OCI-LY7 (cell line): Measurements from ENCODE around the gene NISCH. TPM values are rescaled to one million over a fixed set of nuclear protein-coding genes. Genes with fewer than 3 reads are reported as not detected.

Experiments used
- BruUV-seq: library from RNA; stranded (reverse); fragments of 400-500 nt; replicated peaks from 2 replicates; lab custom pipeline; 2021; lab: Mats Ljungman, UMichigan
- CTCF ChIA-PET: fragments of 300-600 bp; sonication (Branson Sonifier 250); formaldehyde crosslinking; loops from one replicate; lab custom pipeline; 2022; ENCODE audit warnings: antibody characterized with exemption; ENCODE audit not compliant: unreplicated experiment; lab: Charles Lee
- POLR2A ChIA-PET: fragments of 300-600 bp; sonication (Branson Sonifier 250); formaldehyde crosslinking; loops from one replicate; lab custom pipeline; 2022; ENCODE audit warnings: antibody characterized with exemption; lab: Charles Lee
- DNase-seq: peaks from one replicate; pipeline ENCODE4 v3.0.0-alpha.2; 2015; ENCODE audit warnings: low spot score
- H2AFZ ChIP-seq: fragments of 200-600 bp; sonication (generic), shearing (Covaris generic); 2 replicates; pipeline ENCODE4 v1.6.1; 2014; ENCODE audit warnings: mild to moderate bottlenecking, antibody characterized with exemption, low read length, moderate library complexity
- H3K27ac ChIP-seq: fragments of 200-600 bp; sonication (generic); 2 replicates; pipeline ENCODE4 v1.5.1; 2014; ENCODE audit warnings: mixed run types, low read depth, mild to moderate bottlenecking, moderate library complexity, low read length, inconsistent platforms; ENCODE audit not compliant: poor library complexity, severe bottlenecking
- H3K36me3 ChIP-seq: fragments of 200-600 bp; sonication (generic); 2 replicates; pipeline ENCODE4 v1.6.1; 2014; ENCODE audit warnings: mild to moderate bottlenecking, antibody characterized with exemption, low read length, moderate library complexity, mixed read lengths; ENCODE audit not compliant: insufficient read depth
- H3K4me1 ChIP-seq: fragments of 200-600 bp; sonication (generic); 2 replicates; pipeline ENCODE4 v1.5.1; 2014; ENCODE audit warnings: mild to moderate bottlenecking, low read length; ENCODE audit not compliant: insufficient read depth, poor library complexity, severe bottlenecking
- H3K4me2 ChIP-seq: fragments of 200-600 bp; sonication (generic); 2 replicates; pipeline ENCODE4 v1.6.1; 2014; ENCODE audit warnings: mild to moderate bottlenecking, low read length
- H3K4me3 ChIP-seq: fragments of 200-600 bp; sonication (generic); 2 replicates; pipeline ENCODE4 v1.5.1; 2014; ENCODE audit warnings: mild to moderate bottlenecking, low read depth, low read length; ENCODE audit not compliant: poor library complexity, severe bottlenecking
- H3K79me2 ChIP-seq: fragments of 200-600 bp; sonication (generic); 2 replicates; pipeline ENCODE4 v1.6.1; 2016; ENCODE audit warnings: low read depth, mild to moderate bottlenecking, low read length, moderate library complexity, mixed read lengths; ENCODE audit not compliant: insufficient read depth
- H3K9me2 ChIP-seq: fragments of 200-600 bp; sonication (generic); 2 replicates; pipeline ENCODE4 v1.6.1; 2016; ENCODE audit warnings: mild to moderate bottlenecking, low read length, mixed read lengths; ENCODE audit not compliant: insufficient read depth
- H3K9me3 ChIP-seq: fragments of 200-600 bp; sonication (generic); 2 replicates; pipeline ENCODE4 v1.6.1; 2014; ENCODE audit warnings: mild to moderate bottlenecking, mixed run types, low read length, mixed read lengths
- H4K20me1 ChIP-seq: fragments of 200-600 bp; sonication (generic); 2 replicates; pipeline ENCODE4 v1.6.1; 2014; ENCODE audit warnings: mild to moderate bottlenecking, antibody characterized with exemption, low read length, moderate library complexity, mixed read lengths; ENCODE audit not compliant: insufficient read depth
- EZH2phosphoT487 ChIP-seq: fragments of 200-600 bp; sonication (generic); IDR thresholded peaks from 2 replicates; pipeline ENCODE4 v1.6.1; 2018; ENCODE audit warnings: low read depth, borderline replicate concordance, mild to moderate bottlenecking, mixed run types, antibody characterized with exemption, low read length, moderate library complexity, mixed read lengths
- intact Hi-C: fragments of 100-400 bp; cut with micrococcal nuclease; formaldehyde crosslinking; loops from one replicate; pipeline ENCODE4 v1.10.0; 2022; ENCODE audit not compliant: unreplicated experiment
- total RNA-seq, 2 experiments: library from RNA; depleted of rRNA in 1 of 2; stranded (reverse); fragments of >200 nt in 1 of 2; shearing (Covaris generic) in 1 of 2; gene quantifications; 2 replicates each; pipeline ENCODE4 v1.2.3, GENCODE V29; 2014 to 2022
- TF ChIP-seq, protein P1 (sequence below): fragments of 200-600 bp; sonication (generic); conservative IDR thresholded peaks from 2 replicates; pipeline ENCODE4 v1.5.1; 2014; ENCODE audit warnings: mild to moderate bottlenecking, antibody characterized with exemption, low read length, moderate library complexity, mixed read lengths

The NISCH gene
- total RNA-seq, 2 experiments from 2014 or later, result 60.5 to 73.3 TPM

DNA sequence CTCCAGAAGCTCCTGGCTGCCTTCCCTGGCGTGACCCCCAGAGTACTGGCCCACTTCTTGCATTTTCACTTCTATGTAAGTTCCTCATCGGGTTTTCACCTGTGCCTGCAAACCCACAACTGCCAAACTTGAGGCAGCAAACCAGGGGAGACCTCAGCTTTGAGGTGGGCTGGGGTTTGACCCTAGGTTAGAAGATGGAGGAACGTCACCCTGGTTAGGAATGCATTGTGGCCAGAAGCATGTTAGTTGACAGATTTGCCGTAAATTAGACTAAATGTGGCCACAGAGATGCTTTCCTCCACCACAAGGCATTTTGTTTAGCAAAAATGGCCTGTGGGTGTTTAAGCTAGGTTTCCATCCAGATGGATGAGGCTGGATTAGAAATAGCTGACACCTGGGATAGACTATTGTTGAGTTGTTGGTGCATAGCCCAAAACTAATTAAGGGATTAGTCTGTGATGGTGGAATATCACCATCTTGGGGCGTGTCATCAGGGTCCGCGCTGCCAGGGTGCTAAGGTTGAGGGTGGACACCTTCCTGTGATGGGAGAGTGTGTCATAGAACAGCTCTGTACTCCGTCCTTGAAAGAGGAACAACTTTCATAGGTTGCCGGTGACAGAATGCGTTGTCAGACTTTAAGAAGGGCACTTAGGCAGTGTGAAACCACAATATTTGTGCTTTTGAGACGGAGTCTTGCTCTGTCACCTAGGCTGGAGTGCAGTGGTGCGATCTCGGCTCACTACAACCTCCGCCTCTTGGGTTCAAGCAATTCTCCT is 3.6 kb downstream of the NISCH start:
- ChIA-PET CTCF (interaction anchor here (1.0 to 1.1 kb wide), 2 partner anchors 28 to 47 kb away, joined by 3 read pairs; no protein-coding TSS in a partner anchor), POLR2A (interaction anchor here (0.6 kb wide), 1 partner anchor 132 kb away, joined by 3 read pairs; no protein-coding TSS in a partner anchor)
- Histone ChIP-seq H3K4me2 (no peak overlapping the region), H4K20me1 (no peaks in the 10 kb centered on the region), H3K27ac (no peak overlapping the region), H2AFZ (no peak overlapping the region), H3K4me3 (no peak overlapping the region), H3K4me1 (peaks cover 27% of the 10 kb centered on the region), H3K36me3 (peaks cover 61% of the 10 kb centered on the region), H3K9me2 (no peaks in the 10 kb centered on the region), H3K9me3 (no peaks in the 10 kb centered on the region), H3K79me2 (peaks cover 13% of the 10 kb centered on the region; the same call in 1 of the 2 replicates)
- intact Hi-C loops, result loop anchor here (5.0 kb wide), 2 partner anchors 78 to 228 kb away; partner anchors contain the start of genes GNL3, PBRM1 and UQCC5
- TSS peak; percentile 51 for BruUV-seq
- no peak for DNase-seq
- TF ChIP-seq EZH2phosphoT487, result no peak
- TF ChIP-seq, protein P1, sequence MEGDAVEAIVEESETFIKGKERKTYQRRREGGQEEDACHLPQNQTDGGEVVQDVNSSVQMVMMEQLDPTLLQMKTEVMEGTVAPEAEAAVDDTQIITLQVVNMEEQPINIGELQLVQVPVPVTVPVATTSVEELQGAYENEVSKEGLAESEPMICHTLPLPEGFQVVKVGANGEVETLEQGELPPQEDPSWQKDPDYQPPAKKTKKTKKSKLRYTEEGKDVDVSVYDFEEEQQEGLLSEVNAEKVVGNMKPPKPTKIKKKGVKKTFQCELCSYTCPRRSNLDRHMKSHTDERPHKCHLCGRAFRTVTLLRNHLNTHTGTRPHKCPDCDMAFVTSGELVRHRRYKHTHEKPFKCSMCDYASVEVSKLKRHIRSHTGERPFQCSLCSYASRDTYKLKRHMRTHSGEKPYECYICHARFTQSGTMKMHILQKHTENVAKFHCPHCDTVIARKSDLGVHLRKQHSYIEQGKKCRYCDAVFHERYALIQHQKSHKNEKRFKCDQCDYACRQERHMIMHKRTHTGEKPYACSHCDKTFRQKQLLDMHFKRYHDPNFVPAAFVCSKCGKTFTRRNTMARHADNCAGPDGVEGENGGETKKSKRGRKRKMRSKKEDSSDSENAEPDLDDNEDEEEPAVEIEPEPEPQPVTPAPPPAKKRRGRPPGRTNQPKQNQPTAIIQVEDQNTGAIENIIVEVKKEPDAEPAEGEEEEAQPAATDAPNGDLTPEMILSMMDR, result no peak

DNA sequence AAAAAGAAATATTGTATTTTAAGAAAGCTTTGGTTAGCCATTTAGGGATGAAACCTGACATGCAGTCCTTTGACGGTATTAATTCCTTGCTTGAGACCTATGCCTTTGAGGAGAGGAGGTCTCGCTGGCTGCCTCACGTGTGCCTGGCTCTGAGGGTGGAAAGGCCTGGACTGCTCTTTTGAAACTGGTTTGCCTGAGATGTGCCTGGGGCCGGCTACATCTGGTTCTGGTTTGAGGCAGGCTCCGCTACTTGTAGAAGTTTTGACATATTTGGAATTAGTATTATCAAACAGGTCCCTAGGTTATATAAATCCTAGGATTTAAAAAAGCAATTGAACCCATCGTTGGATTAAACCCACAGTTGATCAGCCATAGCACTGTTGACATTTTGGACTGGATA is 6.5 kb downstream of the NISCH start:
- no peaks in the 10 kb centered on the region for H3K79me2 ChIP-seq
- H3K36me3 ChIP-seq, result peaks cover 82% of the 10 kb centered on the region
- H3K4me2 ChIP-seq, result no peak overlapping the region
- H3K4me3 ChIP-seq, result no peak overlapping the region
- peaks cover 5% of the 10 kb centered on the region for H3K4me1 ChIP-seq
- no peak overlapping the region for H2AFZ ChIP-seq
- H3K27ac ChIP-seq, result no peak overlapping the region
- ChIA-PET CTCF (no interaction called here), POLR2A (no interaction called here)
- H4K20me1 ChIP-seq, result no peaks in the 10 kb centered on the region
- no peak for DNase-seq
- intact Hi-C loops, result no loop called here
- no peak for TF ChIP-seq EZH2phosphoT487
- TF ChIP-seq, protein P1, result no peak
- BruUV-seq, result no TSS peak
- H3K9me2 ChIP-seq, result no peaks in the 10 kb centered on the region
- H3K9me3 ChIP-seq, result no peaks in the 10 kb centered on the region

DNA sequence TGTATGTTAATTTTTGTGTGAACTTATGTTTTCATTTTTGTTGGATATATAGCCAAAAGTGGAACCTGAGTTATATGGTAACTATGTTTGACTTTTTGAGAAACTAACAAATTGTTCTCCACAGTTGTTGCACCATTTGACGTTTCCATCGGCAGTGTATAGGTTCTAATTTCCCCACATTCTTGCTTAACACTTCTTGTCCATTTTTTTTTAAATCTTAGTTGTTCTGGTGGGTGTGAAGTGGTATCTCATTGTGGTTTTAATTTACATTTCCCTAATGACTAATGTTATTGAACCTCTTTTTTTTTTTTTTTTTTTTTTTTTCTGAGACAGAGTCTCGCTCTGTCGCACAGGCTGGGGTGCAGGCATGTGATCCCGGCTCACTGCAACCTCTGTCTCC is 8.0 kb downstream of the NISCH start:
- H4K20me1 ChIP-seq, result no peaks in the 10 kb centered on the region
- H3K4me3 ChIP-seq, result no peak overlapping the region
- H3K9me3 ChIP-seq, result no peaks in the 10 kb centered on the region
- ChIA-PET POLR2A (no interaction called here), CTCF (no interaction called here)
- DNase-seq, result no peak
- H3K4me2 ChIP-seq, result no peak overlapping the region
- H3K4me1 ChIP-seq, result no peaks in the 10 kb centered on the region
- H3K36me3 ChIP-seq, result peaks cover 71% of the 10 kb centered on the region
- no peak for TF ChIP-seq EZH2phosphoT487
- TF ChIP-seq, protein P1, result no peak
- H2AFZ ChIP-seq, result no peak overlapping the region
- no peaks in the 10 kb centered on the region for H3K9me2 ChIP-seq
- no peaks in the 10 kb centered on the region for H3K79me2 ChIP-seq
- intact Hi-C loops, result no loop called here
- no peak overlapping the region for H3K27ac ChIP-seq
- BruUV-seq, result no TSS peak
